ENCODE data around the gene PIK3AP1. TPM values are rescaled to one million over a fixed set of nuclear protein-coding genes. Genes with fewer than 3 reads are reported as not detected.
A peak's percentile ranks its signal among the peaks of the same experiment; 100 is the strongest.
"Not testable (repeated sequence)": the region's sequence is repeated elsewhere in the genome, so short reads cannot be mapped to it uniquely, and the experiment has no call there.

The PIK3AP1 gene
- polyA plus RNA-seq, 1 donor from 2014 or later = 174 TPM

DNA sequence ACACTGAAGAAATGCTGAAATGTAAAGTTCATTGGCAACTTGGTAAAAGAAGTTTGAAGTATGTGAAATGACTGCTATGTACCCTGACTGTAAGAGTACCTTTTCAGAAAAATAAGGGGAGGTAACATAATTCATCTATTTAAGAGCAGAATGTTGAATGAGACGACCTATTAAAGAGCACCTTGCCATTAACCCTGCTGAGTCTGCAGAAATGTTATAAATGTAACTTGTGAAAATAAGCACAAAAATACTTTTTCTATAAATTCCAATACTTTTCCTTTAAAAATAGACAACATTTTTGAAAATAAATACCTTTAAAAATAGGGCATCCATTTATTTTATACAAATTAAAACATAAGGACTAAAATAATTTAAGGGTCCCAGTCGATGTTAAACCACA lies 141.2 kb downstream of the PIK3AP1 start:
- Mint-ChIP-seq H3K4me1 (peaks cover 45 to 50% (median 47%) of the 10 kb centered on the region in 3 donors), H3K4me3 (no peak overlapping the region), H3K9me3 (peaks cover 0 to 3% (median 0%) of the 10 kb centered on the region in 3 donors), H3K27ac (no peak overlapping the region), H3K27me3 (no peaks in the 10 kb centered on the region), H3K36me3 (peaks cover 9% of the 10 kb centered on the region)

DNA sequence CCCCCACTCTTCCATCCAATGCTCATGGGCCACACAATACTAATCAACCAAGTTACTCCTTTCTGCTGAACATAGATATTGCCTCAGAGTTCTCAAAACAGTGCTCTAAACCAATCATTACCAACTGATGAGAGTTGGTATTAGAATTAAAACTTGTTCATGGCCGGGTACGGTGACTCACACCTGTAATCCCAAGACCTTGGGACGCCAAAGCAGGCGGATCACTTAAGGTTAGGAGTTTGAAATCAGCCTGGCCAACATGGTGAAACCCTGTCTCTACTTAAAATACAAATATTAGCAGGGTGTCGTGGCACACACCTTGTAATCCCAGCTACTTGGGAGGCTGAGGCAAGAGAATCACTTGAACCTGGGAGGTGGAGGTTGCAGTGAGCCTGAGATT lies 141.7 kb downstream of the PIK3AP1 start:
- Mint-ChIP-seq H3K27me3 (no peaks in the 10 kb centered on the region), H3K4me3 (no peak overlapping the region), H3K9me3 (peaks cover 0 to 3% (median 0%) of the 10 kb centered on the region in 3 donors), H3K27ac (no peak overlapping the region), H3K36me3 (peaks cover 9% of the 10 kb centered on the region), H3K4me1 (peaks cover 40 to 48% (median 47%) of the 10 kb centered on the region in 3 donors)

GRCh38 chr10:96578022-96578421 lies 142.3 kb downstream of the PIK3AP1 start:
- no peaks in the 10 kb centered on the region for H3K27me3 Mint-ChIP-seq
- peak overlapping the region in 1 of 3 donors; percentile 13 for H3K27ac Mint-ChIP-seq
- no peak overlapping the region for H3K4me3 Mint-ChIP-seq

GRCh38 chr10:96577069-96577468 lies 143.2 kb downstream of the PIK3AP1 start:
- Mint-ChIP-seq H3K9me3 (peaks cover 0 to 3% (median 0%) of the 10 kb centered on the region in 3 donors), H3K27me3 (no peaks in the 10 kb centered on the region), H3K36me3 (peaks cover 9% of the 10 kb centered on the region), H3K4me1 (peaks cover 37 to 50% (median 45%) of the 10 kb centered on the region in 3 donors), H3K27ac (peak overlapping the region in 2 of 3 donors; percentile 1 to 29), H3K4me3 (peak overlapping the region in 2 of 4 donors; percentile 2 to 49)

More at GRCh38 chr10:96578022-96578421, 142.3 kb downstream of the PIK3AP1 start:
- H3K9me3 Mint-ChIP-seq = peaks cover 0 to 3% (median 0%) of the 10 kb centered on the region in 3 donors
- H3K4me1 Mint-ChIP-seq = peaks cover 35 to 47% (median 45%) of the 10 kb centered on the region in 3 donors
- peaks cover 9% of the 10 kb centered on the region for H3K36me3 Mint-ChIP-seq

DNA sequence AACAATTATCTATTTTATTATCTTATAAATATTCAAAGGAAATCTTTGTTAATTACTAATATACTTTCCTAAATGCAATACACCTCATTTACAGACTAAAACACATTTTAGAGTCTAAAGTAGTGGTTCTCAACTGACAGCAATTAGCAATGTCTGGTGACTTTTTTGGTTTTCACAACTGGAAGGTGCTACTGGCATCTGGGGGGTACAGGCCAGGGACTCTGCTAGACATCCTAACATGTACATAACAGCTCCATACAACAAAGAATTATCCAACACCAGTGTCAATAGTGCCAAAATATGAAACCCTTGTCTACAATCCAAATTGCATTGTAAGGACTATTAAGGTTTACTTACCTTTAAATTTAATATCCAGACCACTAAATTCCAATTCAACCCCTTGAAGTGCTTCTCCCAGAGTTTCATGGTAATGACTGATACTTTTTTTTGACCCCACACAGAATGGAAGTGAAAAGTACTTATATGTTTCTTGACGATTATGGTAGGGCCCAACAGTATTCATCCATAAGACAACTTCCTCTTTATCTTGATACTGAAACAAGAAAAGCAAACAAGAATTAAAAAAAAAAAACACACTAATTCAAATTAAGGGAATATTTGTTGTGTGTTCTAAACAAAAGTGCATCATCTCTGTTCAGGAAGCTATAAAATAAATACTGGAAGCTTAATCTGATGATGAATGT lies 143.9 kb downstream of the PIK3AP1 start:
- Mint-ChIP-seq H3K4me1 (peaks cover 31 to 46% (median 44%) of the 10 kb centered on the region in 3 donors), H3K36me3 (peaks cover 9% of the 10 kb centered on the region), H3K27ac (peak overlapping the region in 2 of 3 donors; percentile 1 to 29), H3K4me3 (peak overlapping the region in 2 of 4 donors; percentile 2 to 49), H3K27me3 (no peaks in the 10 kb centered on the region), H3K9me3 (peaks cover 0 to 3% (median 0%) of the 10 kb centered on the region in 3 donors)

DNA sequence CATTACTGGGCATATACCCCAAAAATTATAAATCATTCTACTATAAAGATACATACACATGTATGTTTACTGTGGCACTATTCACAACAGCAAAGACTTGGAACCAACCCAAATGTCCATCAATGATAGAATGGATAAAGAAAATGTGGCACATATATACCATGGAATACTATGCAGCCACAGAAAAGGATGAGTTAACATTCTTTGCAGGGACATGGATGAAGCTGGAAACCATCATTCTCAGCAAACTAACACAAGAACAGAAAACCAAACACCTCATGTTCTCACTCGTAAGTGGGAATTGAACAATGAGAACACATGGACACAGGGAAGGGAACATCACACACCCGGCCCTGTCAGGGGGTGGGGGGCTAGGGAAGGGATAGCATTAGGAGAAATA lies 145.8 kb downstream of the PIK3AP1 start:
- Mint-ChIP-seq H3K4me1 (peaks cover 27 to 41% (median 32%) of the 10 kb centered on the region in 3 donors), H3K27ac (peak overlapping the region in 1 of 3 donors; percentile 86)
- not testable (repeated sequence) for H3K4me3 Mint-ChIP-seq, H3K9me3 Mint-ChIP-seq, H3K27me3 Mint-ChIP-seq, H3K36me3 Mint-ChIP-seq

GRCh38 chr10:96573036-96573435 lies 147.3 kb downstream of the PIK3AP1 start:
- Mint-ChIP-seq H3K4me3 (no peak overlapping the region), H3K36me3 (peaks cover 7% of the 10 kb centered on the region), H3K9me3 (no peaks in the 10 kb centered on the region), H3K4me1 (peaks cover 25 to 36% (median 26%) of the 10 kb centered on the region in 3 donors), H3K27ac (no peak overlapping the region), H3K27me3 (no peaks in the 10 kb centered on the region)

DNA sequence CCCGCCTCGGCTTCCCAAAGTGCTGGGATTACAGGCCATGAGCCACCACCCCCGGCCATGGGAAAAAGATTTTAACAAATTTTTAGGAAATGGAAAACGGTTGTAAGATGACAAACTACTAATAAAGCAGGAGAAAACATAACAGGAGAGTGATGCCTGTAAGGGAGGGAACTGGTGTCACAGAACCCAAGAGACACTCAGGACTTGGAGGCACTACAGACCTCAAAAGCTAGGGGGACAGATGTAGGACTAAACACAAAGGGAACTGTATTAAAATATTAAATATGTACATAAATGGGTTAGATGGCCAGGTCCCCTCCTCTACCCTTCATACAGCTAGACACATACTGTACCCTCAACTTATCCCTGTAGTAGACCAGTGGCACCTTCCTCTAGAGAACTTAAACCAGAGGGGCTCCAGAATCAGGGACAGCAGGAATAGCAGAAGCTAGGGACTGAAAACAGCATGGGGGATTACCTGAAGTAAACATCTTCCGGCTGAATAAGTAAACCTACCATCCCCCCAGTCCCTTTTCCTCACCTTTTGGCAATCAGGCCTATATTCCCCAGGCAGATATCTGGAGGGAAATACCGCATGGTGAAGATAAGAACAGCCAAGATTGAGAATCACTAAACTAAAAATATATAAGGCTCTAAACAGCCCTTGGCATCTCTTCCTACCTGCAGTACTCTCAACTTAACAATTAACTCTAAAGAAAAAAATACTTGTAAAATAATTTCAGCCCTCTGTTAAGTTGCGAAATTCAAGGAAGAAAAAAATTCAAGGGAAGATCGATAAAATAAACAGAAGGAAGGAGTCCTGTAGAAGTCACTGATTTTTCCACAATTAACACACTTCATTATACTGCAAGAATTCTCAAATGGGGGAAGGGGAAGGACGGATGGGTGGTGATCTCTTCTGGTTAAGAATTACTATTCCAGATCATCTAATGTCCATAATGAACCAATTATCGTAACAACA lies 149.0 kb downstream of the PIK3AP1 start:
- Mint-ChIP-seq H3K27ac (peak overlapping the region in 1 of 3 donors; percentile 12), H3K4me3 (no peak overlapping the region), H3K27me3 (no peaks in the 10 kb centered on the region), H3K9me3 (no peaks in the 10 kb centered on the region), H3K4me1 (peaks cover 13 to 21% (median 14%) of the 10 kb centered on the region in 3 donors), H3K36me3 (peaks cover 10% of the 10 kb centered on the region)

GRCh38 chr10:96570511-96570910 lies 149.8 kb downstream of the PIK3AP1 start:
- H3K27ac Mint-ChIP-seq = no peak overlapping the region
- no peaks in the 10 kb centered on the region for H3K27me3 Mint-ChIP-seq
- H3K4me1 Mint-ChIP-seq = peaks cover 15 to 21% (median 17%) of the 10 kb centered on the region in 3 donors
- H3K36me3 Mint-ChIP-seq = peaks cover 10% of the 10 kb centered on the region
- H3K9me3 Mint-ChIP-seq = no peaks in the 10 kb centered on the region
- no peak overlapping the region for H3K4me3 Mint-ChIP-seq

DNA sequence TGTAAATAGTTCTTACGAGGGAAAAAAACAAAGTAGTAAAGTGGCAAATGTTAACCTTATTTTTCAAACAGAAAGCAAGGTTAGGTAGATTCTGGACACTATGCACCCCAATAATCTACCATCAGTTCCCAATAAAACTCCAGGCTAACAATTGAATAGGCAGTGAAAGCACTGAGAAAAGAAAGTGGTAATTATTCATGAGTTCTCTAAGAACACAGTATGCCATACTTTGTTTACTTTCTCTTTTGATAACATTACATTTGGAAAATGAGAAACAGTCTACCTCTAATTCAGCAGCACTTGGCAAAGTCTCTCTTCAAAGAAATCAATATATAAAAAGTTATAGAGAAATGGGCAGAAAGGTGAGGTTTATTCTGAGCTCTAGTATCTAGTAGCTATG lies 151.9 kb downstream of the PIK3AP1 start:
- no peaks in the 10 kb centered on the region for H3K9me3 Mint-ChIP-seq
- H3K4me1 Mint-ChIP-seq = peaks cover 11 to 15% (median 12%) of the 10 kb centered on the region in 3 donors
- H3K27me3 Mint-ChIP-seq = no peaks in the 10 kb centered on the region
- no peak overlapping the region for H3K4me3 Mint-ChIP-seq
- peaks cover 4% of the 10 kb centered on the region for H3K36me3 Mint-ChIP-seq
- H3K27ac Mint-ChIP-seq = no peak overlapping the region

DNA sequence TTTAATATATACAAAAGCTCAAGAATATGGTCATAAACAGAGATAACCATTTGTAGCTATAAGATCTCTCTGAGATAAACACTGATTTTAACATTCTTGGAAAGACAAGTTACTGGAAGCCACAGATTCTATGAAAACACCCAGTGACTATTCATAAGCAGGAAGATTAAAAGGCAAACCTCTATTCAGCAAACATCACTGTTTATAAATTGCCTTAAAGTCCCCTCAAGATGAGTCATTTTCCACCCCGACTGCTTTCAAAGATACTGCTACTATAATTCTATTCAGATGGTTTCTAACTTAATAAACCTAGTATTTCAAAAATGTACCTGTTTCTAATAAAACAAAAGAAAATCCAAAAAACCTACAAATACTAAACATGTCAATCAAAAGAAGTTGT lies 154.5 kb downstream of the PIK3AP1 start:
- Mint-ChIP-seq H3K4me1 (peaks cover 0 to 9% (median 8%) of the 10 kb centered on the region in 3 donors), H3K27me3 (no peaks in the 10 kb centered on the region), H3K4me3 (no peak overlapping the region), H3K9me3 (no peaks in the 10 kb centered on the region), H3K27ac (no peak overlapping the region), H3K36me3 (peaks cover 4% of the 10 kb centered on the region)

DNA sequence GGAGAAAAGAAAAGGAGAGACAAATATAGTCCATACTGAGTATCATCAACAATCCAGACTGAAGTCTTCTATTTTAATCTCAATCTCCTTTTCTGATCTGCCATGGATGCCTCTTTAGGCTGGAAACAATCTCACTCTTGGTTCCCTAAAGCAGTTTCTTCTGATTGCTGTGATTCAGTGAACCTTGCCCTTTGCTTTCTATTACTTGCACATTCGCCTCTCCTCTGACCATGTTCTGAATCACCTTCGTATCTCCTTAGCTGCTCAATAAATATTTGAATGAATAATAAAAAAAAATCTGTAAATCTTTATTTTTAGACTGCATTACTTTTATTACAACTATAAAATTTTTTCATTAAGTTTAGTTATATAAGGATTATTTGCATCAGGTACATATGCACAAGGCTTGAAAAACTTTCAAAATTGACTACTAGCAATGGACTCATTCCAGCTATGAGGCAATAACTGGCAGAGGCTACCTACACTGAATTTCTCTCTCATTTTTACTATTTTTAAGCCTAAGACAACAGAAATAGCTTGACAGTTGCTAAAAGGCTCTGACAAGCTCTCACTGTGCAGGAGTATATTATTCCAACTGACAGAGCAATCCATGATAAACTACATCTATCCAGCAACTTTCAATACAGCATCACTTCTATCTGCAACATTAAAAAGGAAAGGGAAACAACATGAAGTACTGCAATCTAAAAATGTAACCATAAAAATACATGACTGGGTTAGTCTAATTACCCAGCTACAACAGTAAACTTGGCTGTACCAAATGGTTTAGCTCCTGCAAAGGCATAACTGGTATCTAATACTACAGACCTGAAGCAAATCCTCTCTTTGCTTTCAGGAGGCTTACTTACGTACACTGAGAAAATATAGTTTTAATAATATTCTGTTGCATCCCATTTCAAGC lies 159.1 kb downstream of the PIK3AP1 start:
- Mint-ChIP-seq H3K4me3 (no peak overlapping the region), H3K36me3 (peaks cover 4% of the 10 kb centered on the region), H3K27me3 (no peaks in the 10 kb centered on the region), H3K27ac (no peak overlapping the region), H3K9me3 (no peaks in the 10 kb centered on the region), H3K4me1 (peaks cover 0 to 4% (median 2%) of the 10 kb centered on the region in 3 donors)

DNA sequence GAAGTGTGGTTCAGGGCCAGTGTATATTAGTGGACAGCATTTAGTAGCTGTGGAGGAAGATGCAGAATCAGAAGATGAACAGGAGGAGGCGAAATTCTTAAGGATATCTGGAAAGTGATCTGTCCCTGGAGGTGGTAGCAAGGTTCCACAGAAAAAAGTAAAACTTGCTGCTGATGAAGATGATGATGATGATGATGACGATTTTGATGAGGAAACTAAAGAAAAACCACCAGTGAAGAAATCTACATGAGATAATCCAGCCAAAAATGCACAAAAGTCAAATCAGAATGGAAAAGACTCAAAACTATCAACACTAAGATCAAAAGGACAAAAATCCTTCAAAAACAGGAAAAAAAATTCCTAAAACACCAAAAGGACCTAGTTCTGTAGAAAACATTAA lies 159.8 kb downstream of the PIK3AP1 start:
- H3K36me3 Mint-ChIP-seq = peaks cover 4% of the 10 kb centered on the region
- H3K27ac Mint-ChIP-seq = no peak overlapping the region
- H3K4me1 Mint-ChIP-seq = peaks cover 0 to 1% (median 0%) of the 10 kb centered on the region in 3 donors

GRCh38 chr10:96556003-96556402 lies 164.3 kb downstream of the PIK3AP1 start:
- H3K4me1 Mint-ChIP-seq = no peaks in the 10 kb centered on the region
- peaks cover 6% of the 10 kb centered on the region for H3K36me3 Mint-ChIP-seq
- no peaks in the 10 kb centered on the region for H3K27me3 Mint-ChIP-seq
- no peak overlapping the region for H3K27ac Mint-ChIP-seq
- H3K4me3 Mint-ChIP-seq = no peak overlapping the region
- no peaks in the 10 kb centered on the region for H3K9me3 Mint-ChIP-seq

More for the DNA sequence above, 159.8 kb downstream of the PIK3AP1 start:
- Mint-ChIP-seq H3K9me3 (no peaks in the 10 kb centered on the region), H3K27me3 (no peaks in the 10 kb centered on the region), H3K4me3 (no peak overlapping the region)

All from IgD-negative memory B cell (primary cell).